ENCODE results near the gene BRPF3. TPM values are rescaled to one million over a fixed set of nuclear protein-coding genes. Genes with fewer than 3 reads are reported as not detected.
"Not testable (repeated sequence)": the region's sequence is repeated elsewhere in the genome, so short reads cannot be mapped to it uniquely, and the experiment has no call there.

Gene BRPF3
- total RNA-seq, 1 experiment from 2014 or later = 10.0 TPM

- no peak for DNase-seq (ENCODE audit: low read depth)
These were observed 3.8 kb downstream of the BRPF3 start for GRCh38 chr6:36200154-36200891.

- DNase-seq (ENCODE audit: low read depth) = no peak
These were observed 4.6 kb downstream of the BRPF3 start for GRCh38 chr6:36200998-36201596.

- DNase-seq (ENCODE audit: low read depth) = no peak
These were observed 5.1 kb downstream of the BRPF3 start for GRCh38 chr6:36201612-36202011.

GRCh38 chr6:36202101-36202500 is 5.6 kb downstream of the BRPF3 start:
- DNase-seq (ENCODE audit: low read depth) = no peak

GRCh38 chr6:36204068-36204753 is 7.7 kb downstream of the BRPF3 start:
- no peak for DNase-seq (ENCODE audit: low read depth)

GRCh38 chr6:36207155-36207554 is 10.6 kb downstream of the BRPF3 start:
- no peak for DNase-seq (ENCODE audit: low read depth)

- DNase-seq (ENCODE audit: low read depth) = no peak
These were observed 13.1 kb downstream of the BRPF3 start for GRCh38 chr6:36209606-36210005.

- DNase-seq (ENCODE audit: low read depth) = no peak
These were observed 13.6 kb downstream of the BRPF3 start for GRCh38 chr6:36210182-36210581.

- DNase-seq (ENCODE audit: low read depth) = no peak
These were observed 14.5 kb downstream of the BRPF3 start for GRCh38 chr6:36210886-36211595.

- peak; percentile 26 for DNase-seq (ENCODE audit: low read depth)
These were observed 20.0 kb downstream of the BRPF3 start for GRCh38 chr6:36216559-36216958.

- DNase-seq (ENCODE audit: low read depth) = no peak
These were observed 20.6 kb downstream of the BRPF3 start for GRCh38 chr6:36217188-36217587.

GRCh38 chr6:36217946-36218345 is 21.4 kb downstream of the BRPF3 start:
- no peak for DNase-seq (ENCODE audit: low read depth)

GRCh38 chr6:36218516-36218915 is 22.0 kb downstream of the BRPF3 start:
- DNase-seq (ENCODE audit: low read depth) = not testable (repeated sequence)

- no peak for DNase-seq (ENCODE audit: low read depth)
These were observed 22.5 kb downstream of the BRPF3 start for GRCh38 chr6:36219081-36219480.

- no peak for DNase-seq (ENCODE audit: low read depth)
These were observed 23.7 kb downstream of the BRPF3 start for GRCh38 chr6:36220226-36220625.

GRCh38 chr6:36221674-36222073 is 25.1 kb downstream of the BRPF3 start:
- DNase-seq (ENCODE audit: low read depth) = no peak

- DNase-seq (ENCODE audit: low read depth) = no peak
These were observed 26.4 kb downstream of the BRPF3 start for GRCh38 chr6:36222924-36223323.

- no peak for DNase-seq (ENCODE audit: low read depth)
These were observed 27.2 kb downstream of the BRPF3 start for GRCh38 chr6:36223706-36224105.

- peak; percentile 26 for DNase-seq (ENCODE audit: low read depth)
These were observed 28.4 kb downstream of the BRPF3 start for GRCh38 chr6:36224918-36225461.

- DNase-seq (ENCODE audit: low read depth) = no peak
These were observed 30.0 kb downstream of the BRPF3 start for GRCh38 chr6:36226438-36227047.

GRCh38 chr6:36227379-36228228 is 31.1 kb downstream of the BRPF3 start:
- DNase-seq (ENCODE audit: low read depth) = no peak

Data from Daoy (cell line).